ENCODE results near the gene SLC38A5.

SLC38A5 gene

GRCh38 chrX:48512371-48512935 lies 42.4 kb upstream of the SLC38A5 start:
- no peak overlapping the region for H3K9ac ChIP-seq (ENCODE audit: insufficient read length)
- H3K27ac ChIP-seq, result no peak overlapping the region
- H3K4me3 ChIP-seq, result no peak overlapping the region
- H3K36me3 ChIP-seq (ENCODE audit: insufficient read depth, low read length), result no peaks in the 10 kb centered on the region
- no peak for DNase-seq (ENCODE audit: low read depth, low spot score)
- TF ChIP-seq FOXP2 (optimal IDR thresholded peaks at IDR 0.05; ENCODE audit: control extremely low read depth, extremely low read length, insufficient read depth), result no peak
- no peak for TF ChIP-seq EZH2 (IDR thresholded peaks at IDR 0.05)
- no peak for TF ChIP-seq POLR2AphosphoS5 (IDR thresholded peaks at IDR 0.05; ENCODE audit: borderline replicate concordance, low read depth, low read length)
- H3K9me3 ChIP-seq (ENCODE audit: low read depth, low read length), result no peaks in the 10 kb centered on the region

- H3K9me3 ChIP-seq (ENCODE audit: low read depth, low read length), result no peaks in the 10 kb centered on the region
- DNase-seq (ENCODE audit: low read depth, low spot score), result no peak
- no peaks in the 10 kb centered on the region for H3K36me3 ChIP-seq (ENCODE audit: insufficient read depth, low read length)
- TF ChIP-seq EZH2 (IDR thresholded peaks at IDR 0.05) (no peak), FOXP2 (optimal IDR thresholded peaks at IDR 0.05; ENCODE audit: control extremely low read depth, extremely low read length, insufficient read depth) (no peak), POLR2AphosphoS5 (IDR thresholded peaks at IDR 0.05; ENCODE audit: borderline replicate concordance, low read depth, low read length) (no peak)
- H3K9ac ChIP-seq (ENCODE audit: insufficient read length), result no peak overlapping the region
- no peak overlapping the region for H3K27ac ChIP-seq
- H3K4me3 ChIP-seq, result no peak overlapping the region
These were observed 41.5 kb upstream of the SLC38A5 start for GRCh38 chrX:48511560-48511959.

GRCh38 chrX:48509619-48510018 lies 39.6 kb upstream of the SLC38A5 start:
- DNase-seq (ENCODE audit: low read depth, low spot score), result no peak
- no peak overlapping the region for H3K27ac ChIP-seq
- no peaks in the 10 kb centered on the region for H3K9me3 ChIP-seq (ENCODE audit: low read depth, low read length)
- no peak overlapping the region for H3K9ac ChIP-seq (ENCODE audit: insufficient read length)
- no peaks in the 10 kb centered on the region for H3K36me3 ChIP-seq (ENCODE audit: insufficient read depth, low read length)
- TF ChIP-seq FOXP2 (optimal IDR thresholded peaks at IDR 0.05; ENCODE audit: control extremely low read depth, extremely low read length, insufficient read depth) (no peak), EZH2 (IDR thresholded peaks at IDR 0.05) (no peak), POLR2AphosphoS5 (IDR thresholded peaks at IDR 0.05; ENCODE audit: borderline replicate concordance, low read depth, low read length) (no peak)
- H3K4me3 ChIP-seq, result peak overlapping the region; percentile 84

GRCh38 chrX:48509245-48509590 lies 39.2 kb upstream of the SLC38A5 start:
- peak overlapping the region; percentile 59 for H3K9ac ChIP-seq (ENCODE audit: insufficient read length)
- H3K27ac ChIP-seq, result no peak overlapping the region
- no peak for TF ChIP-seq FOXP2 (optimal IDR thresholded peaks at IDR 0.05; ENCODE audit: control extremely low read depth, extremely low read length, insufficient read depth)
- TF ChIP-seq POLR2AphosphoS5 (IDR thresholded peaks at IDR 0.05; ENCODE audit: borderline replicate concordance, low read depth, low read length), result no peak
- no peak for TF ChIP-seq EZH2 (IDR thresholded peaks at IDR 0.05)
- H3K36me3 ChIP-seq (ENCODE audit: insufficient read depth, low read length), result no peaks in the 10 kb centered on the region
- no peaks in the 10 kb centered on the region for H3K9me3 ChIP-seq (ENCODE audit: low read depth, low read length)
- H3K4me3 ChIP-seq, result peak overlapping the region; percentile 84
- no peak for DNase-seq (ENCODE audit: low read depth, low spot score)

- H3K27ac ChIP-seq, result no peak within 1 kb of the TSS
- TF ChIP-seq EZH2 (IDR thresholded peaks at IDR 0.05) (no peak), POLR2AphosphoS5 (IDR thresholded peaks at IDR 0.05; ENCODE audit: borderline replicate concordance, low read depth, low read length) (peak; percentile 72), FOXP2 (optimal IDR thresholded peaks at IDR 0.05; ENCODE audit: control extremely low read depth, extremely low read length, insufficient read depth) (no peak)
- H3K4me3 ChIP-seq, result peak within 1 kb of the TSS; percentile 84
- no peaks in the 10 kb centered on the region for H3K36me3 ChIP-seq (ENCODE audit: insufficient read depth, low read length)
- H3K9me3 ChIP-seq (ENCODE audit: low read depth, low read length), result no peaks in the 10 kb centered on the region
- H3K9ac ChIP-seq (ENCODE audit: insufficient read length), result peak within 1 kb of the TSS; percentile 65
- DNase-seq (ENCODE audit: low read depth, low spot score), result no peak
These were observed 38.6 kb upstream of the SLC38A5 start, which contains the start of gene PORCN for GRCh38 chrX:48508400-48509244. Gene PORCN (plus strand): TSS chrX:48508992. CDS start chrX:48509821, 829 bp downstream.

- H3K9ac ChIP-seq (ENCODE audit: insufficient read length), result no peak overlapping the region
- H3K9me3 ChIP-seq (ENCODE audit: low read depth, low read length), result no peaks in the 10 kb centered on the region
- H3K36me3 ChIP-seq (ENCODE audit: insufficient read depth, low read length), result no peaks in the 10 kb centered on the region
- no peak overlapping the region for H3K4me3 ChIP-seq
- no peak overlapping the region for H3K27ac ChIP-seq
- no peak for DNase-seq (ENCODE audit: low read depth, low spot score)
- TF ChIP-seq POLR2AphosphoS5 (IDR thresholded peaks at IDR 0.05; ENCODE audit: borderline replicate concordance, low read depth, low read length), result no peak
- TF ChIP-seq EZH2 (IDR thresholded peaks at IDR 0.05), result no peak
- TF ChIP-seq FOXP2 (optimal IDR thresholded peaks at IDR 0.05; ENCODE audit: control extremely low read depth, extremely low read length, insufficient read depth), result no peak
These were observed 37.2 kb upstream of the SLC38A5 start for GRCh38 chrX:48507246-48507645.

- Histone ChIP-seq H3K4me3 (no peak overlapping the region), H3K27ac (no peak overlapping the region), H3K9me3 (ENCODE audit: low read depth, low read length) (no peaks in the 10 kb centered on the region), H3K9ac (ENCODE audit: insufficient read length) (no peak overlapping the region), H3K36me3 (ENCODE audit: insufficient read depth, low read length) (no peaks in the 10 kb centered on the region)
- TF ChIP-seq EZH2 (IDR thresholded peaks at IDR 0.05), result no peak
- TF ChIP-seq POLR2AphosphoS5 (IDR thresholded peaks at IDR 0.05; ENCODE audit: borderline replicate concordance, low read depth, low read length), result no peak
- no peak for TF ChIP-seq FOXP2 (optimal IDR thresholded peaks at IDR 0.05; ENCODE audit: control extremely low read depth, extremely low read length, insufficient read depth)
- no peak for DNase-seq (ENCODE audit: low read depth, low spot score)
These were observed 35.4 kb upstream of the SLC38A5 start for GRCh38 chrX:48505481-48505880.

- Histone ChIP-seq H3K27ac (no peak overlapping the region), H3K9ac (ENCODE audit: insufficient read length) (no peak overlapping the region), H3K4me3 (no peak overlapping the region), H3K36me3 (ENCODE audit: insufficient read depth, low read length) (no peaks in the 10 kb centered on the region), H3K9me3 (ENCODE audit: low read depth, low read length) (no peaks in the 10 kb centered on the region)
- DNase-seq (ENCODE audit: low read depth, low spot score), result no peak
- TF ChIP-seq EZH2 (IDR thresholded peaks at IDR 0.05) (no peak), POLR2AphosphoS5 (IDR thresholded peaks at IDR 0.05; ENCODE audit: borderline replicate concordance, low read depth, low read length) (no peak), FOXP2 (optimal IDR thresholded peaks at IDR 0.05; ENCODE audit: control extremely low read depth, extremely low read length, insufficient read depth) (no peak)
These were observed 34.2 kb upstream of the SLC38A5 start for GRCh38 chrX:48504261-48504660.

Measured in SK-N-MC (cell line).